Measurements from ENCODE around the gene RRH.

The RRH gene

GRCh38 chr4:109861271-109861670, 33.5 kb downstream of the RRH start:
- no peak for TF ChIP-seq CTCF (conservative IDR thresholded peaks at IDR 0.05; ENCODE audit: low read depth)
- POLR2A ChIA-PET (ENCODE audit: low non-redundant PET) = no interaction called here
- no peak overlapping the region for H3K27ac ChIP-seq
- no peak for DNase-seq (ENCODE audit: low spot score)
- CTCF ChIA-PET = interaction anchor here (0.6 kb wide), 1 partner anchor 1738 kb away, joined by 3 read pairs; no protein-coding TSS in a partner anchor

GRCh38 chr4:109861916-109862511, 34.2 kb downstream of the RRH start:
- TF ChIP-seq CTCF (conservative IDR thresholded peaks at IDR 0.05; ENCODE audit: low read depth) = no peak
- DNase-seq (ENCODE audit: low spot score) = no peak
- ChIA-PET CTCF (no interaction called here), POLR2A (ENCODE audit: low non-redundant PET) (no interaction called here)
- H3K27ac ChIP-seq = no peak overlapping the region

GRCh38 chr4:109864134-109864533, 36.4 kb downstream of the RRH start:
- TF ChIP-seq CTCF (conservative IDR thresholded peaks at IDR 0.05; ENCODE audit: low read depth) = no peak
- H3K27ac ChIP-seq = no peak overlapping the region
- CTCF ChIA-PET = no interaction called here
- no peak for DNase-seq (ENCODE audit: low spot score)
- POLR2A ChIA-PET (ENCODE audit: low non-redundant PET) = no interaction called here

- no peak overlapping the region for H3K27ac ChIP-seq
- TF ChIP-seq CTCF (conservative IDR thresholded peaks at IDR 0.05; ENCODE audit: low read depth) = no peak
- CTCF ChIA-PET = interaction anchor here (0.6 kb wide), 1 partner anchor 445 kb away, joined by 3 read pairs; no protein-coding TSS in a partner anchor
- POLR2A ChIA-PET (ENCODE audit: low non-redundant PET) = no interaction called here
- DNase-seq (ENCODE audit: low spot score) = no peak
These were observed 42.3 kb downstream of the RRH start for GRCh38 chr4:109870061-109870460.

- CTCF ChIA-PET = no interaction called here
- no peak overlapping the region for H3K27ac ChIP-seq
- POLR2A ChIA-PET (ENCODE audit: low non-redundant PET) = no interaction called here
- DNase-seq (ENCODE audit: low spot score) = no peak
- TF ChIP-seq CTCF (conservative IDR thresholded peaks at IDR 0.05; ENCODE audit: low read depth) = no peak
These were observed 44.3 kb downstream of the RRH start for GRCh38 chr4:109872065-109872464.

- ChIA-PET CTCF (no interaction called here), POLR2A (ENCODE audit: low non-redundant PET) (no interaction called here)
- DNase-seq (ENCODE audit: low spot score) = no peak
- TF ChIP-seq CTCF (conservative IDR thresholded peaks at IDR 0.05; ENCODE audit: low read depth) = no peak
- no peak overlapping the region for H3K27ac ChIP-seq
These were observed 45.3 kb downstream of the RRH start for GRCh38 chr4:109872950-109873656.

Data from RWPE1 (cell line).